ENCODE measurements around the gene EPB42.

The EPB42 gene

DNA sequence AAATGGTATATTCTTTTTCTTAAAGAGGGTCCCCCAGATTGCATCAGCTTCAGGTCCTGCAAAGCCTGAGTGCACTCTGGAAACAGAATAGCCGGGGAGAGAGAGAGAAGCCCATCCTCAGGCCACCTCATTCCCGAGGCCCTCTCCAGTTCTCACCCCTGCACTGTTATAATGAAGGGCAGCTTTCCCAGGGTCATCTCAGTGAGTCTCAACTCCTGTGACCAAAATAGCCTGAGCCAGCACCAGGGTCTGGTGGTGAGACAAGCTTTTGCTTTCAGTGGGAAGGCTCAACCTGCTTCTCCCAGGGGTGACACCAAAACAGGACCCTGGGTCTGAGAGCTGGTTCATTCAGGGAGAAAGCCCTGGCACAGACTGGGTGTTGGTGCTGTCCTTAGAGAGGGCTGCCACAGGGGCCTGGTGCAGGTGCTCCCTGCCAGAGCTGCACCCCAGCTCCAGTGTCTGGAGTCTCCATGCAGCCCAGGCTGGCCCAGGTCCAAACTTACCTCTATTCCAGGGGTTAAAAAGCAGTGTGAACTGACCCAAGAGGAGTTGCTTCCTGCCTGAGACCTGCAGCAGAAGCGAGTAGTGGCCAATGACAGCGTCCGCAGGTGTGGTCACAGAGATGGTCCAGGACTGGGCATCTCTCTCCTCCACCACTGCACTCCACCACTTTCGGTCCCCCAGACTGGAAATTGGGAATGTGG is 6.1 kb downstream of the EPB42 start:
- DNase-seq, result no peak
- Histone ChIP-seq H3K4me1 (ENCODE audit: control extremely low read depth in 1 of 4, control insufficient read depth in 4 of 4, insufficient read depth in 4 of 4, low read length in 3 of 4) (no peaks in the 10 kb centered on the region), H3K27ac (ENCODE audit: insufficient read depth in 1 of 2, low read depth in 1 of 2, low read length in 2 of 2, poor library complexity in 1 of 2, severe bottlenecking in 2 of 2) (no peak overlapping the region), H3K27me3 (replicated peaks in 2 of 5; ENCODE audit: control insufficient read depth in 4 of 5, insufficient read depth in 5 of 5, low read length in 4 of 5) (peaks cover 0 to 6% (median 0%) of the 10 kb centered on the region in 5 experiments), H3K4me3 (ENCODE audit: control insufficient read depth in 1 of 7, extremely low read depth in 1 of 7, insufficient read depth in 4 of 7, low read depth in 2 of 7, low read length in 6 of 7) (no peak overlapping the region), H3K36me3 (ENCODE audit: control insufficient read depth in 4 of 4, insufficient read depth in 4 of 4, low read length in 3 of 4) (no peaks in the 10 kb centered on the region), H3K9me3 (ENCODE audit: control extremely low read depth in 1 of 5, control insufficient read depth in 4 of 5, insufficient read depth in 2 of 5, low read depth in 1 of 5, low read length in 4 of 5) (no peaks in the 10 kb centered on the region)
- WGBS (ENCODE audit: insufficient coverage), result 100% methylated on average over 5 of the region's 6 CpGs
- ChIA-PET POLR2A (interaction anchor here (0.6 kb wide), 1 partner anchor 1428 kb away, joined by 3 read pairs; no protein-coding TSS in a partner anchor), CTCF (interaction anchor here (1.6 to 4.5 kb wide), 2 partner anchors 11 to 71 kb away, joined by 5 to 23 read pairs; no protein-coding TSS in a partner anchor)

DNA sequence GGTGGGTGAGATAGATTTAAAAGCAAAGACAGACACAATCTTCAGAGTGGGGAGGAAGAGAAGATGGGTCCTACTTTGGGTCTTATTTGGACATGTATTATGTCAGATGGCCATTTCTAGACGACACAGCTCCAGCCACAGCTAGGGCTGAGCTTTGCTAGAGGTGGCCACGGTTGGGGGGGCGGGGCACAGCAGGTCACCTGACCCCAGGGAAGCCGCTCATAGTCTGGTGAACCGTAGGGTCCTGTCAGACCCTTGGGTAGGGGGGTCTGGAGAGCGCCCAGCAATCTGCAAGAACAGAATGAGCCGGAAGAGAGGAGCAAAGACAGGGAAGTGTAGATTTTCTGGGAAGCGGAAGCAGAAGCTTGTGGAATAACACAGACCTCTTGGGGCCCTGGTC is 6.6 kb downstream of the EPB42 start:
- Histone ChIP-seq H3K36me3 (ENCODE audit: control insufficient read depth in 4 of 4, insufficient read depth in 4 of 4, low read length in 3 of 4) (no peaks in the 10 kb centered on the region), H3K4me3 (ENCODE audit: control insufficient read depth in 1 of 7, extremely low read depth in 1 of 7, insufficient read depth in 4 of 7, low read depth in 2 of 7, low read length in 6 of 7) (no peak overlapping the region), H3K9me3 (ENCODE audit: control extremely low read depth in 1 of 5, control insufficient read depth in 4 of 5, insufficient read depth in 2 of 5, low read depth in 1 of 5, low read length in 4 of 5) (no peaks in the 10 kb centered on the region), H3K4me1 (ENCODE audit: control extremely low read depth in 1 of 4, control insufficient read depth in 4 of 4, insufficient read depth in 4 of 4, low read length in 3 of 4) (no peaks in the 10 kb centered on the region), H3K27me3 (replicated peaks in 2 of 5; ENCODE audit: control insufficient read depth in 4 of 5, insufficient read depth in 5 of 5, low read length in 4 of 5) (peaks cover 0 to 8% (median 3%) of the 10 kb centered on the region in 5 experiments), H3K27ac (ENCODE audit: insufficient read depth in 1 of 2, low read depth in 1 of 2, low read length in 2 of 2, poor library complexity in 1 of 2, severe bottlenecking in 2 of 2) (no peak overlapping the region)
- POLR2A ChIA-PET, result interaction anchor here (0.6 kb wide), 2 partner anchors 345 to 1427 kb away, joined by 3 to 5 read pairs; no protein-coding TSS in a partner anchor
- CTCF ChIA-PET, result interaction anchor here (1.6 to 4.5 kb wide), 4 partner anchors 10 to 71 kb away, joined by 5 to 23 read pairs (median 12); no protein-coding TSS in a partner anchor
- WGBS (ENCODE audit: insufficient coverage), result 85% methylated on average over 7 of the region's 8 CpGs
- no peak for DNase-seq

DNA sequence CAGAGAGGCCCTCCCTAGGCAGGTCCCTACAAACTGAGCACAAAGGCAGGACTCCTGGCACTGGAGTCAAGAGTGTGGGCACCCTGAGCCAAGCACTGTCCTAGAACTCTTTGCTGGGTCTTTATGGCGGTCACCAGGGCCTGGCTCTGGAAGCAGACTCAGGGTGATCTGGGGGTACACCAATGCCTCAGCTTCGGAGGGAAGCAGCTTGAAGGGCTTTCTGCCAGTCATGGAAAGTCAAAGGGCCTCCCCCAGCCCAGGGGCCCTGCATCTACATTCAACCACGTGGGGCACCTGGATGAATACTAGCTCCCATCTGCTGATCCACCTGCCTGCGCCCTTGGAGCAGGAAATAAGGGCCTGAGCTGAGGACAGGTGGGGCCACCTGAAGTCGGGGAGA is 7.4 kb downstream of the EPB42 start:
- Histone ChIP-seq H3K27ac (ENCODE audit: insufficient read depth in 1 of 2, low read depth in 1 of 2, low read length in 2 of 2, poor library complexity in 1 of 2, severe bottlenecking in 2 of 2) (no peak overlapping the region), H3K27me3 (replicated peaks in 2 of 5; ENCODE audit: control insufficient read depth in 4 of 5, insufficient read depth in 5 of 5, low read length in 4 of 5) (peaks cover 0 to 14% (median 6%) of the 10 kb centered on the region in 5 experiments), H3K4me1 (ENCODE audit: control extremely low read depth in 1 of 4, control insufficient read depth in 4 of 4, insufficient read depth in 4 of 4, low read length in 3 of 4) (no peaks in the 10 kb centered on the region), H3K4me3 (ENCODE audit: control insufficient read depth in 1 of 7, extremely low read depth in 1 of 7, insufficient read depth in 4 of 7, low read depth in 2 of 7, low read length in 6 of 7) (no peak overlapping the region), H3K9me3 (ENCODE audit: control extremely low read depth in 1 of 5, control insufficient read depth in 4 of 5, insufficient read depth in 2 of 5, low read depth in 1 of 5, low read length in 4 of 5) (no peaks in the 10 kb centered on the region), H3K36me3 (ENCODE audit: control insufficient read depth in 4 of 4, insufficient read depth in 4 of 4, low read length in 3 of 4) (no peaks in the 10 kb centered on the region)
- ChIA-PET POLR2A (interaction anchor here (0.6 kb wide), 1 partner anchor 345 kb away, joined by 5 read pairs; no protein-coding TSS in a partner anchor), CTCF (interaction anchor here (0.8 to 4.5 kb wide), 6 partner anchors 9 to 72 kb away, joined by 3 to 23 read pairs (median 6); no protein-coding TSS in a partner anchor)
- no peak for DNase-seq
- 97% methylated on average over 5 of the region's 5 CpGs for WGBS (ENCODE audit: insufficient coverage)

DNA sequence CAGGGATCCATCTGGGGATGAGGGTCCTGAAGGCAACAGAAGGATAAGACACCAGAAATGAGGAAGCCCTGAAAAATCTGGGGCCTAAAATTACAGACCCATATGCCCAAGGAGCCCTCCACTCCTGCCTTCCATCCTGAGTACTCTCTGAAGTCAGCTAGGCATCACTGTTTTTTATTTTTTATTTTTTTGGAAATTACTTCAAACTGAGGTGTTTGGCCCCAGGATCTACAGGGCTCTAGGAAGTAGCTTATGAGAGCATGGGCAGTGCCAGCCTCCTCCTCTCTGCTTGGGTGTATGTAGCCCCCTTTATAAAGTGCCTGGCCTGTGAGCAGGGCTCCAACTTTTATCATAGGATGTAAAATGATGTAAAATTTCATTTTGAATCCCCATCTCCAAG is 7.9 kb downstream of the EPB42 start:
- no peak for DNase-seq
- ChIA-PET CTCF (interaction anchor here (0.8 to 4.5 kb wide), 5 partner anchors 10 to 73 kb away, joined by 3 to 23 read pairs (median 8); no protein-coding TSS in a partner anchor), POLR2A (no interaction called here)
- Histone ChIP-seq H3K4me1 (ENCODE audit: control extremely low read depth in 1 of 4, control insufficient read depth in 4 of 4, insufficient read depth in 4 of 4, low read length in 3 of 4) (no peaks in the 10 kb centered on the region), H3K9me3 (ENCODE audit: control extremely low read depth in 1 of 5, control insufficient read depth in 4 of 5, insufficient read depth in 2 of 5, low read depth in 1 of 5, low read length in 4 of 5) (no peaks in the 10 kb centered on the region), H3K4me3 (ENCODE audit: control insufficient read depth in 1 of 7, extremely low read depth in 1 of 7, insufficient read depth in 4 of 7, low read depth in 2 of 7, low read length in 6 of 7) (no peak overlapping the region), H3K27ac (ENCODE audit: insufficient read depth in 1 of 2, low read depth in 1 of 2, low read length in 2 of 2, poor library complexity in 1 of 2, severe bottlenecking in 2 of 2) (no peak overlapping the region), H3K36me3 (ENCODE audit: control insufficient read depth in 4 of 4, insufficient read depth in 4 of 4, low read length in 3 of 4) (no peaks in the 10 kb centered on the region), H3K27me3 (replicated peaks in 2 of 5; ENCODE audit: control insufficient read depth in 4 of 5, insufficient read depth in 5 of 5, low read length in 4 of 5) (peaks cover 0 to 19% (median 6%) of the 10 kb centered on the region in 5 experiments)

DNA sequence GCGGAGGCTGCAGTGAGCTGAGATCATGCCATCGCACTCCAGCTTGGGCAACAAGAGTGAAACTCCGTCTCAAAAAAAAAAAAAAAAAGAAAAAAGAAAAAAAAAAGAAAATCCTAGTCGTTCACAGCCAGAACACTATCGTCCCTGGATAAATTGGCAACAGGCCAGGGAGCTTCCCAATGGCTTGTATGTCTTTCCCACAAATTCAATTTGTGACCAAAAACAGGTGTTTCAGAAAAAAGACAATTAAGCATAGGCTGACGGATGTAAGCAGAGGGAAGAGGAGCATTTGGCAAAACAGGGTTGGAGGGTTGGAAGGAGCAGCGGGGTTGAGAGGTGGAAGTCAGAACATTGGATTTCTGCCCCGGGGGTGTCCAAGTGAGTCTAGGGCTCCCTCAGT is 8.5 kb downstream of the EPB42 start:
- WGBS (ENCODE audit: insufficient coverage), result 97% methylated on average over 5 of the region's 8 CpGs
- no peaks in the 10 kb centered on the region for H3K9me3 ChIP-seq (ENCODE audit: control extremely low read depth in 1 of 5, control insufficient read depth in 4 of 5, insufficient read depth in 2 of 5, low read depth in 1 of 5, low read length in 4 of 5)
- no peaks in the 10 kb centered on the region for H3K36me3 ChIP-seq (ENCODE audit: control insufficient read depth in 4 of 4, insufficient read depth in 4 of 4, low read length in 3 of 4)
- no peak for DNase-seq
- POLR2A ChIA-PET, result no interaction called here
- peaks cover 0 to 24% (median 10%) of the 10 kb centered on the region in 5 experiments for H3K27me3 ChIP-seq (replicated peaks in 2 of 5; ENCODE audit: control insufficient read depth in 4 of 5, insufficient read depth in 5 of 5, low read length in 4 of 5)
- H3K4me3 ChIP-seq (ENCODE audit: control insufficient read depth in 1 of 7, extremely low read depth in 1 of 7, insufficient read depth in 4 of 7, low read depth in 2 of 7, low read length in 6 of 7), result no peak overlapping the region
- H3K4me1 ChIP-seq (ENCODE audit: control extremely low read depth in 1 of 4, control insufficient read depth in 4 of 4, insufficient read depth in 4 of 4, low read length in 3 of 4), result no peaks in the 10 kb centered on the region
- H3K27ac ChIP-seq (ENCODE audit: insufficient read depth in 1 of 2, low read depth in 1 of 2, low read length in 2 of 2, poor library complexity in 1 of 2, severe bottlenecking in 2 of 2), result no peak overlapping the region
- CTCF ChIA-PET, result interaction anchor here (1.1 to 4.5 kb wide), 5 partner anchors 9 to 73 kb away, joined by 4 to 23 read pairs (median 8); no protein-coding TSS in a partner anchor

DNA sequence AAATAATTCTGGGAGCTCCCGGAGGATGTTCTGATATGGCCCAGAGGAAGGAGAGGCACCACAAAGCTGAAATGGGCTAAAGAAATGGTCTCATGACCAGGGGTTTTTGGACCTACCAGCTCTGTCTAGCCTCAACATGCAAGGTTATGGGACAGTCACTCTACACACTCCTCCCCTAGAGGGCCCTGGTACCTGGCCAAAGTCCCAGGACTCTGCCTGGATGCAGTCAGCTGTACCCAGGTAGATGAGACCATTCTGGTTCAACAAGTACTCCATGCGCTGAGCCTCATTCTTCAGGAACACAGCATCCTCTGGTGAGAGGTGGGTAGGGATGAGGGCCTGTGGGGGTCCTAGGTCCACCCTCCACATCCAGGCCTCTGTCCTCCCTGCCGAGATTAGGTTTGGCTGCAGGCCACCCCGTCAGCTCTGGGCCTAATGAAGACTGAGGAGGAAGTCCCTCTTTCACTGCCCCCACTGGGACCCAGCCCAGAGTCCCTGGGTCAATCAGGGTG is 9.5 kb downstream of the EPB42 start:
- no peak for DNase-seq
- Histone ChIP-seq H3K27me3 (replicated peaks in 2 of 5; ENCODE audit: control insufficient read depth in 4 of 5, insufficient read depth in 5 of 5, low read length in 4 of 5) (peaks cover 0 to 25% (median 11%) of the 10 kb centered on the region in 5 experiments), H3K27ac (ENCODE audit: insufficient read depth in 1 of 2, low read depth in 1 of 2, low read length in 2 of 2, poor library complexity in 1 of 2, severe bottlenecking in 2 of 2) (no peak overlapping the region), H3K4me3 (ENCODE audit: control insufficient read depth in 1 of 7, extremely low read depth in 1 of 7, insufficient read depth in 4 of 7, low read depth in 2 of 7, low read length in 6 of 7) (no peak overlapping the region), H3K9me3 (ENCODE audit: control extremely low read depth in 1 of 5, control insufficient read depth in 4 of 5, insufficient read depth in 2 of 5, low read depth in 1 of 5, low read length in 4 of 5) (no peaks in the 10 kb centered on the region), H3K36me3 (ENCODE audit: control insufficient read depth in 4 of 4, insufficient read depth in 4 of 4, low read length in 3 of 4) (no peaks in the 10 kb centered on the region), H3K4me1 (ENCODE audit: control extremely low read depth in 1 of 4, control insufficient read depth in 4 of 4, insufficient read depth in 4 of 4, low read length in 3 of 4) (no peaks in the 10 kb centered on the region)
- ChIA-PET CTCF (interaction anchor here (0.8 to 4.5 kb wide), 12 partner anchors 8 to 74 kb away, joined by 3 to 23 read pairs (median 4); partner anchors contain the start of gene EPB42), POLR2A (no interaction called here)
- 100% methylated on average over 3 of the region's 4 CpGs for WGBS (ENCODE audit: insufficient coverage)

DNA sequence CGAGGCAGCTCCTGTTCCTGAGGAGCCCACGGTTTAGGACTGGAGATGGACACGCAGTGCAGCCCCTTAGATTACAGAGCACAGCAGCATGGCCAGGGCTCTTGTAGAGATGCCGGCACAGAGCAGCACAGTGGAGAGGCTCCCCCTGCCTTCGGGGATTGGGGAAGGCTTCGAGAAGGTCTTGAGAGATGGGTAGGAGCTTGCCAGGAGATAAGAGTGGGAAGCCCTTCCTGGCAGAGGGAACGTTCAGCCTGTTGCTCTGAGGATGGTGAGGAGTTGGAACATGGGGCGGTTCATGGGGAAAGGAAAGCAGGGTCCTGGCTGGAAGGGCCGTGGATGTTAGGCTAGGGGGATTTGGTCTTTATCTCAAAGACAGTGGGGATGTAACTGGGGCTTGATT is 10.0 kb downstream of the EPB42 start:
- peaks cover 0 to 25% (median 11%) of the 10 kb centered on the region in 5 experiments for H3K27me3 ChIP-seq (replicated peaks in 2 of 5; ENCODE audit: control insufficient read depth in 4 of 5, insufficient read depth in 5 of 5, low read length in 4 of 5)
- WGBS (ENCODE audit: insufficient coverage), result 83% methylated on average over 9 of the region's 9 CpGs

More for the DNA sequence above, 10.0 kb downstream of the EPB42 start:
- CTCF ChIA-PET, result interaction anchor here (0.8 to 4.5 kb wide), 10 partner anchors 8 to 75 kb away, joined by 3 to 23 read pairs (median 4); partner anchors contain the start of gene EPB42
- no peak for DNase-seq
- Histone ChIP-seq H3K9me3 (ENCODE audit: control extremely low read depth in 1 of 5, control insufficient read depth in 4 of 5, insufficient read depth in 2 of 5, low read depth in 1 of 5, low read length in 4 of 5) (no peaks in the 10 kb centered on the region), H3K4me1 (ENCODE audit: control extremely low read depth in 1 of 4, control insufficient read depth in 4 of 4, insufficient read depth in 4 of 4, low read length in 3 of 4) (no peaks in the 10 kb centered on the region), H3K4me3 (ENCODE audit: control insufficient read depth in 1 of 7, extremely low read depth in 1 of 7, insufficient read depth in 4 of 7, low read depth in 2 of 7, low read length in 6 of 7) (no peak overlapping the region), H3K27ac (ENCODE audit: insufficient read depth in 1 of 2, low read depth in 1 of 2, low read length in 2 of 2, poor library complexity in 1 of 2, severe bottlenecking in 2 of 2) (no peak overlapping the region), H3K36me3 (ENCODE audit: control insufficient read depth in 4 of 4, insufficient read depth in 4 of 4, low read length in 3 of 4) (no peaks in the 10 kb centered on the region)
- POLR2A ChIA-PET, result no interaction called here

Data from common myeloid progenitor, CD34-positive (primary cell).